Fibroblast of skin of abdomen (primary cell): ENCODE results near the gene SDK1.
"Not testable (repeated sequence)": the region's sequence is repeated elsewhere in the genome, so short reads cannot be mapped to it uniquely, and the experiment has no call there.

ENCODE experiments used
- DNase-seq: peaks from one replicate; pipeline ENCODE4 v3.0.0-alpha.2; 2013

Gene SDK1

GRCh38 chr7:3683546-3684539 is 382.8 kb downstream of the SDK1 start:
- no peak for DNase-seq

GRCh38 chr7:3688071-3688470 is 387.0 kb downstream of the SDK1 start:
- no peak for DNase-seq

GRCh38 chr7:3688842-3689241 is 387.8 kb downstream of the SDK1 start:
- DNase-seq, result no peak

GRCh38 chr7:3691478-3692158 is 390.6 kb downstream of the SDK1 start:
- DNase-seq, result no peak

GRCh38 chr7:3695602-3696001 is 394.6 kb downstream of the SDK1 start:
- DNase-seq, result no peak

GRCh38 chr7:3696113-3696512 is 395.1 kb downstream of the SDK1 start:
- no peak for DNase-seq

GRCh38 chr7:3697472-3697871 is 396.4 kb downstream of the SDK1 start:
- no peak for DNase-seq

GRCh38 chr7:3705258-3705657 is 404.2 kb downstream of the SDK1 start:
- no peak for DNase-seq

GRCh38 chr7:3706091-3706490 is 405.0 kb downstream of the SDK1 start:
- DNase-seq, result not testable (repeated sequence)

GRCh38 chr7:3710122-3710521 is 409.1 kb downstream of the SDK1 start:
- no peak for DNase-seq

- DNase-seq, result no peak
These were observed 409.5 kb downstream of the SDK1 start for GRCh38 chr7:3710531-3710930.

- DNase-seq, result no peak
These were observed 411.8 kb downstream of the SDK1 start for GRCh38 chr7:3712841-3713240.

- no peak for DNase-seq
These were observed 420.4 kb downstream of the SDK1 start for GRCh38 chr7:3721422-3721821.

GRCh38 chr7:3722396-3722922 is 421.4 kb downstream of the SDK1 start:
- DNase-seq, result no peak

GRCh38 chr7:3725155-3726059 is 424.4 kb downstream of the SDK1 start:
- no peak for DNase-seq

GRCh38 chr7:3730276-3730675 is 429.2 kb downstream of the SDK1 start:
- no peak for DNase-seq

- no peak for DNase-seq
These were observed 431.4 kb downstream of the SDK1 start for GRCh38 chr7:3732395-3733005.

GRCh38 chr7:3733541-3734140 is 432.6 kb downstream of the SDK1 start:
- no peak for DNase-seq

- no peak for DNase-seq
These were observed 437.9 kb downstream of the SDK1 start for GRCh38 chr7:3738964-3739363.

GRCh38 chr7:3739983-3740382 is 438.9 kb downstream of the SDK1 start:
- DNase-seq, result no peak

- DNase-seq, result no peak
These were observed 446.4 kb downstream of the SDK1 start for GRCh38 chr7:3747467-3747866.

- no peak for DNase-seq
These were observed 447.3 kb downstream of the SDK1 start for GRCh38 chr7:3748389-3748788.
